ENCODE results near the gene MYT1. TPM values are rescaled to one million over a fixed set of nuclear protein-coding genes. Genes with fewer than 3 reads are reported as not detected.

Gene MYT1
- total RNA-seq, 2 experiments from 2014 or later: 0.12 to 0.14 TPM

DNA sequence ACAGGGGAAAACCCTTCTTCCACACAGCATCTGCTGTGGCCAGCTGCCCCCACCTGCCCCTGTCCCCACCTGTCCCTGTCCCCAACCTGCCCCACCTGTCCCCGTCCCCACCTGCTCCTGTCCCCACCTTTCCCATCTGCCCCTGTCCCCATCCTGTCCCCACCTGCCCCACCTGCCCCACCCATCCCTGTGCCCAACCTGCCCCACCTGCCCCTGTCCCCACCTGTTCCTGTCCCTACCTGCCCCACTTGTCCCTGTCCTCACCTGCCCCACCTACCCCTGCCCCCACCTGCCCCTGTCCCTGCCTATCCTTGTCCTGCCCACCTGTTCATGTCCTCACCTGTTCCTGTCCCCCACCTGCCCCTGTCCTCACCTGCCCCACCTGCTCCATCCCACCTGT lies 6.4 kb upstream of the MYT1 start:
- DNase-seq (no peak), ATAC-seq (no peak)
- Mint-ChIP-seq H3K4me3 (no peak overlapping the region), H3K27me3 (peaks cover 33% of the 10 kb centered on the region), H3K36me3 (ENCODE audit: low read depth) (no peaks in the 10 kb centered on the region), H3K27ac (no peak overlapping the region), H3K4me1 (peaks cover 1% of the 10 kb centered on the region), H3K9me3 (ENCODE audit: low read depth) (no peaks in the 10 kb centered on the region)
- intact Hi-C loops (cut with DNase I, micrococcal nuclease): no loop called here
- ChIA-PET POLR2A (no interaction called here), CTCF (no interaction called here)

DNA sequence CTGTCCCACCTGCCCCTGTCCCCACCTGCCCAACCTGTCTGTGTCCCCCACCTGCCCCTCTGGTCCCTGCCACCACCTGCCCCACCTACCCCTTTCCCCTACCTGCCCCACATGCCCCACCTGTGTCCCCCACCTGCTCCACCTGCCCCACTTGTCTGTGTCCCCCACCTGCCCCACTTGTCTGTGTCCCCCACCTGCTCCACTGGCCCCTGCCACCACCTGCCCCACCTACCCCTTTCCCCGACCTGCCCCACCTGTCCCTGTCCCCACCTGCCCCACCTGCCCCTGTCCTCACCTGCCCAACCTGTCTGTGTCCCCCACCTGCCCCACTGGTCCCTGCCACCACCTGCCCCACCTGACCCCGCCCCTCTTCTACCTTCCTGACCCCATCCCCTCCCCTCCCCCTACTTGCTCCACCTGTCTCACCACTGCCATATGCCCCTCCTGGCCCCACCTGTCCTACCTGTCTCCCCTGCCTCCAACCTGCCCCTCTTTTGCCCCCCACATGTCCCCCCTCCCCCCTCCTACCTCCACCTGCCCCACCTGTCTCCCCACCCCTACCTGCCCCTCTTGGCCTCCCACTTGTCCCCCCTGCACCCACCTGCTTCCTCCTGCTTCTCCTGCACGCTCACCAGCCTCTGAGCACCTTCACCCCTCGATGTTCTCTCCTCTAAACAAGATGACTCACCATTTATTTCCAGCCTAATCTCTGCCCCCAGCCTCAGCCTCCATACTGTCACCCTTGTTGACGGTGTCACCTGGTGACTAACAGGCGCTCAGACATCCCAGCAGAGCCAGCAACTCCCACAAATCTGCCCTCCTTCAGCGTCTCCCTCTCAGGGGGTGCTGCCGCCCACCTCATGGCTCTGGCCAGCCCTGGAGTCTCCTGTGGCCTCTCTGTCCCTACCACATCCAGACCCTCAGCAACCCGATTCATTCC lies 5.6 kb upstream of the MYT1 start:
- ChIA-PET POLR2A (no interaction called here), CTCF (no interaction called here)
- intact Hi-C loops (cut with DNase I, micrococcal nuclease): no loop called here
- Mint-ChIP-seq H3K27ac (no peak overlapping the region), H3K4me1 (peaks cover 1% of the 10 kb centered on the region), H3K27me3 (peaks cover 40% of the 10 kb centered on the region), H3K9me3 (ENCODE audit: low read depth) (no peaks in the 10 kb centered on the region), H3K36me3 (ENCODE audit: low read depth) (no peaks in the 10 kb centered on the region), H3K4me3 (no peak overlapping the region)
- no peak for ATAC-seq
- no peak for DNase-seq

- DNase-seq: no peak
- H3K36me3 Mint-ChIP-seq (ENCODE audit: low read depth): no peaks in the 10 kb centered on the region
- intact Hi-C loops (cut with DNase I, micrococcal nuclease): no loop called here
- no peak for ATAC-seq
- peaks cover 41% of the 10 kb centered on the region for H3K27me3 Mint-ChIP-seq
- POLR2A ChIA-PET: no interaction called here
- H3K4me1 Mint-ChIP-seq: peaks cover 1% of the 10 kb centered on the region
- CTCF ChIA-PET: no interaction called here
- H3K27ac Mint-ChIP-seq: no peak overlapping the region
- no peaks in the 10 kb centered on the region for H3K9me3 Mint-ChIP-seq (ENCODE audit: low read depth)
- no peak overlapping the region for H3K4me3 Mint-ChIP-seq
These were observed 5.0 kb upstream of the MYT1 start for GRCh38 chr20:64159286-64159680.

- Mint-ChIP-seq H3K27ac (no peak overlapping the region), H3K4me1 (peaks cover 1% of the 10 kb centered on the region), H3K36me3 (ENCODE audit: low read depth) (no peaks in the 10 kb centered on the region), H3K27me3 (peaks cover 45% of the 10 kb centered on the region), H3K9me3 (ENCODE audit: low read depth) (no peaks in the 10 kb centered on the region), H3K4me3 (no peak overlapping the region)
- POLR2A ChIA-PET: no interaction called here
- intact Hi-C loops (cut with DNase I, micrococcal nuclease): no loop called here
- CTCF ChIA-PET: no interaction called here
- DNase-seq: no peak
- ATAC-seq: no peak
These were observed 4.5 kb upstream of the MYT1 start for GRCh38 chr20:64159711-64160110.

- ATAC-seq: no peak
- H3K27ac Mint-ChIP-seq: no peak overlapping the region
- CTCF ChIA-PET: no interaction called here
- no peak for DNase-seq
- H3K27me3 Mint-ChIP-seq: peaks cover 48% of the 10 kb centered on the region
- intact Hi-C loops (cut with DNase I, micrococcal nuclease): no loop called here
- H3K4me1 Mint-ChIP-seq: peaks cover 1% of the 10 kb centered on the region
- no peaks in the 10 kb centered on the region for H3K9me3 Mint-ChIP-seq (ENCODE audit: low read depth)
- H3K4me3 Mint-ChIP-seq: no peak overlapping the region
- POLR2A ChIA-PET: no interaction called here
- H3K36me3 Mint-ChIP-seq (ENCODE audit: low read depth): no peaks in the 10 kb centered on the region
These were observed 4.1 kb upstream of the MYT1 start for GRCh38 chr20:64160118-64160517.

DNA sequence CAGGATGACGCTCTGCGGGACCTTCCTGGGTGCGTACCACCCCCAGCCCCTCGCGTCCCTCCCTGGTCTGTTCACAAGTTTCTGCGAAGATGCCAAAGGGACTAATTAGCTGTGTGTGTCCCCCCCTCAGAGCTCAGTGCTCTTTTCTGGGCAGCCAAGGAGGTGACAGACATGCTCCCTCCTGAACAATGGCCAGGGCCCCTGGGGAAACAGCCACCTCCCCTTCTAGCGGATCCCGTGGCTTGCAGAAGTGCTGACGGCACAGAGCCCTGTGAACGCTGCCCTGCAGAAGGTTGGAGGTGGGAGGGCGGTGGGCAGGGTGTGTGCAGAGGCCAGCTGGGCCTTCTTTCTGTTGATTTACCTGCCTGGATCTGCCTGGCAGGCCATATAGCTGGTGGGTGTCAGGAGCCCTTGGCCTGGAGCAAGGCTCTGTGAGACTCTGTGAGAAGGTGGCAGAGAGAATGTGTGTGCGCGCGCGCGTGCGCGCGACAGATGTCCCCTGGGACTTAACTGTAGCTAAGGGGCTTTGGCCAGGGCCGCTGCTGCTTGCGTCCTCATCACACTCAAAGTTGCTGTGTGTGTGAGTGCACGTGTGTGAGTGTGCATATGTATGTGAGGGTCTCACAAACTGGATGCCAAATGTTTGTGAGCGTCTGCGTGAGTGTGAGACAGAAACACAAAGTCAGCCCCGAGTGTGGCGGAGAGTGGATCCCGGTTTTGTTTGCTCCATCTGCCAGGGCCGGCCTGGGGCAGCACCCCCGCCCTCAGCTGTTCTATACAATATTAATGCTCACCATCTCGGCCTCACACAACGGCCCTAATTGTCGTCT lies 3.5 kb upstream of the MYT1 start:
- H3K4me3 Mint-ChIP-seq: no peak overlapping the region
- no peak overlapping the region for H3K27ac Mint-ChIP-seq
- H3K27me3 Mint-ChIP-seq: peaks cover 53% of the 10 kb centered on the region
- CTCF ChIA-PET: no interaction called here
- no peak for DNase-seq
- no peaks in the 10 kb centered on the region for H3K36me3 Mint-ChIP-seq (ENCODE audit: low read depth)
- ATAC-seq: no peak
- intact Hi-C loops (cut with DNase I, micrococcal nuclease): no loop called here
- peaks cover 1% of the 10 kb centered on the region for H3K4me1 Mint-ChIP-seq
- H3K9me3 Mint-ChIP-seq (ENCODE audit: low read depth): no peaks in the 10 kb centered on the region
- POLR2A ChIA-PET: no interaction called here

- peaks cover 54% of the 10 kb centered on the region for H3K27me3 Mint-ChIP-seq
- H3K4me3 Mint-ChIP-seq: no peak overlapping the region
- ChIA-PET CTCF (interaction anchor here (0.6 to 1.0 kb wide), 2 partner anchors 9 to 665 kb away, joined by 3 to 4 read pairs; no protein-coding TSS in a partner anchor), POLR2A (no interaction called here)
- H3K36me3 Mint-ChIP-seq (ENCODE audit: low read depth): no peaks in the 10 kb centered on the region
- ATAC-seq (peak; percentile 65), DNase-seq (peak; percentile 61)
- H3K27ac Mint-ChIP-seq: no peak overlapping the region
- H3K9me3 Mint-ChIP-seq (ENCODE audit: low read depth): no peaks in the 10 kb centered on the region
- peaks cover 1% of the 10 kb centered on the region for H3K4me1 Mint-ChIP-seq
- intact Hi-C loops (cut with DNase I, micrococcal nuclease): no loop called here
These were observed 2.7 kb upstream of the MYT1 start for GRCh38 chr20:64161356-64162238.

GRCh38 chr20:64162239-64162910 lies 1.9 kb upstream of the MYT1 start:
- Mint-ChIP-seq H3K36me3 (ENCODE audit: low read depth) (no peaks in the 10 kb centered on the region), H3K4me3 (no peak overlapping the region), H3K27ac (no peak overlapping the region), H3K4me1 (peaks cover 1% of the 10 kb centered on the region), H3K9me3 (ENCODE audit: low read depth) (no peaks in the 10 kb centered on the region), H3K27me3 (peaks cover 60% of the 10 kb centered on the region)
- intact Hi-C loops (cut with DNase I, micrococcal nuclease): no loop called here
- POLR2A ChIA-PET: no interaction called here
- CTCF ChIA-PET: interaction anchor here (0.6 to 1.0 kb wide), 2 partner anchors 10 to 666 kb away, joined by 3 to 4 read pairs; no protein-coding TSS in a partner anchor
- DNase-seq (no peak), ATAC-seq (no peak)

DNA sequence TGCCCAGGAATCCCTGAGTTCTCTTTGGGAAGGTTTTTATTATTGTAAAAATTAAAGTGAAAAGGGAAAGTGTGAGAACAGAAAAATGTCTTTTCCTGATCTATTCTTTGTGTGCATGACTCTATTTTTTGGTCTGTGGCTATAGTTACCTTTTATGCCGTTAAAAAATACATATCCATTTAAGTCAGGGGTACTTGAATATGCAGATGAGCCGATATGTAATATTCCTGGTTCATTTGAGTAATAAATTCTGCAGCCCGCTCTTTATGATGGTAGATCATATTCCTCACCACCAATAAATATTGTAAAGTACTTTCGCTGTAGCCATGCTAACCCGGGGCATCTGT lies 503 bp upstream of the MYT1 start:
- CTCF ChIA-PET: no interaction called here
- H3K27me3 Mint-ChIP-seq: peaks cover 68% of the 10 kb centered on the region
- ATAC-seq (no peak), DNase-seq (no peak)
- H3K4me3 Mint-ChIP-seq: no peak overlapping the region
- POLR2A ChIA-PET: no interaction called here
- intact Hi-C loops (cut with DNase I, micrococcal nuclease): no loop called here
- H3K4me1 Mint-ChIP-seq: peaks cover 1% of the 10 kb centered on the region
- H3K36me3 Mint-ChIP-seq (ENCODE audit: low read depth): no peaks in the 10 kb centered on the region
- H3K27ac Mint-ChIP-seq: no peak overlapping the region
- H3K9me3 Mint-ChIP-seq (ENCODE audit: low read depth): no peaks in the 10 kb centered on the region

GRCh38 chr20:64165866-64166600 lies 1.8 kb downstream of the MYT1 start:
- intact Hi-C loops (cut with DNase I, micrococcal nuclease): no loop called here
- no peak overlapping the region for H3K4me3 Mint-ChIP-seq
- no peak overlapping the region for H3K27ac Mint-ChIP-seq
- POLR2A ChIA-PET: no interaction called here
- peaks cover 1% of the 10 kb centered on the region for H3K4me1 Mint-ChIP-seq
- H3K9me3 Mint-ChIP-seq (ENCODE audit: low read depth): no peaks in the 10 kb centered on the region
- ATAC-seq (no peak), DNase-seq (no peak)
- H3K27me3 Mint-ChIP-seq: peaks cover 54% of the 10 kb centered on the region
- no peaks in the 10 kb centered on the region for H3K36me3 Mint-ChIP-seq (ENCODE audit: low read depth)
- CTCF ChIA-PET: no interaction called here

Data from activated CD4-positive, alpha-beta T cell treated with anti-CD3 and anti-CD28 coated beads for 36 hours (primary cell).